ENCODE data around the gene HTT. TPM values are rescaled to one million over a fixed set of nuclear protein-coding genes. Genes with fewer than 3 reads are reported as not detected.
A peak's percentile ranks its signal among the peaks of the same experiment; 100 is the strongest.

HTT gene
- total and polyA plus RNA-seq, 9 donors: 16.5 to 29.6 (median 22.2) TPM

GRCh38 chr4:3263876-3264193 is 189.4 kb downstream of the HTT start:
- Histone ChIP-seq H3K9me3 (replicated peaks; ENCODE audit: control insufficient read depth, low read depth, low read length) (no peaks in the 10 kb centered on the region), H3K27me3 (ENCODE audit: control insufficient read depth, insufficient read depth, low read length) (no peaks in the 10 kb centered on the region), H3K4me3 (ENCODE audit: low read length) (no peak overlapping the region), H3K36me3 (ENCODE audit: control insufficient read depth, insufficient read depth, low read length) (no peaks in the 10 kb centered on the region), H3K27ac (ENCODE audit: low read length) (no peak overlapping the region), H3K4me1 (ENCODE audit: control insufficient read depth, insufficient read depth, low read length) (peaks cover 9% of the 10 kb centered on the region)
- no CpG with 5 or more reads among the region's 6 CpGs for WGBS (ENCODE audit: insufficient coverage)
- no peak for DNase-seq

DNA sequence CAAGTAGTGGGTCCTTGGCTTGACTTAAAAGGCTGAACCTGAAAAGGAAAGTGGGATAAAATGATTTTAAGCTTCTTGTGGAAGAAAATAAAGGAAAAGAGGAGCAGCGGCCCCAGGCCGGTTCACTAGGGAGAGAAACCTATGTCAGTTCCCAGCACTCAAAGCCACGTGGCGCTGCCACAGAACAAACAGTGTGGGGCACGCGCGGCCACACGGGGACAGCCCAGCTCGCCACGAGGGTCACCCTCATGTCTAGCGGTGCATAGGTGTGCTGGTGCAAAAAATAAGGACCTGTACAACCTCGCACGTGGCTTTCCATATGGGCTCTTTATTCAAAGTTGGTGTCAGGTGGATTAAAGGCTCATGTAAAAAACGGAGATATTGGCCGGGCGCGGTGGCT is 191.6 kb downstream of the HTT start:
- H3K27ac ChIP-seq (ENCODE audit: low read length): no peak overlapping the region
- 93% methylated on average over 15 of the region's 17 CpGs for WGBS (ENCODE audit: insufficient coverage)
- no peaks in the 10 kb centered on the region for H3K36me3 ChIP-seq (ENCODE audit: control insufficient read depth, insufficient read depth, low read length)
- no peak for DNase-seq
- no peak overlapping the region for H3K4me3 ChIP-seq (ENCODE audit: low read length)
- no peaks in the 10 kb centered on the region for H3K9me3 ChIP-seq (replicated peaks; ENCODE audit: control insufficient read depth, low read depth, low read length)
- no peaks in the 10 kb centered on the region for H3K27me3 ChIP-seq (ENCODE audit: control insufficient read depth, insufficient read depth, low read length)
- peaks cover 26% of the 10 kb centered on the region for H3K4me1 ChIP-seq (ENCODE audit: control insufficient read depth, insufficient read depth, low read length)

DNA sequence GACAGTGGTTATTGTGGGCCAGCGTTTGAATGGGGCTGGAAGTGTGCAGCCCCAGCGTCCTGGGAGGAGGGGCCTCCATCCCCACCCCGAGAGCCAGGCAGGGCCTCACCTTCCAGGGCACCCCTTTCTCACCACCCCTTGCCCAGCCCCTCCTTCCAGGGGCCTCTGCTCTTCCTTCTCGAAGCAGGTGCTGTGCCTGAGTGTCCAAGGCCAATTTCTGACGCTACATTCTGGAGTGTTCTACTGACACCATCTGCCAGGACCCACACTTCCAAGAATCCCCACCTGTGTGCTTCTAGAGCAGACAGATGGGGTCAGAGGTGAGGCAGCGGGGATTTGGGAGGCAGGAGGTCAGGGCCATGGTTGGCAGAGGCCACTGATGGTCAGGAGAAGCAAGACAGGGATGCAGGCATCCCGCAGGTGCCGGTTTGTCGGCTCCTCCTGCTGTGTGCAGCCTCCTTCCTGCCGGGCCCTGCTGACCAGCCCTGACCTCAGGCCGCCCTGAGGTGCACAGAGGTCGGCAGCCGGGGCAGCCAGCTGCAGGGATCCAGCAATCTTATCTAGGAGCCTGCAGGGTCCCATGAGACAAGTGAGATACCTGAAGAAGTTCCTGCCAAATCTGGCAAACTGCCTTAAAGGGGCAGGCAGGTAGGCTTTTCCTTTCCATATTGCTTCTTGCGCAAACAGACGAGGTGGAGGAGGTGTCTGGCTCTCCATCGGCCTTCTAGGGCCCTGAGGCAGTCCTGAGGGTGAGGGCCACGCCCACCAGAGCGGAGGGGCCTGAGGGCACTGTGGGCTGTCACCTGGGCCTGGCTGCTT is 193.3 kb downstream of the HTT start:
- WGBS (ENCODE audit: insufficient coverage): 44% methylated on average over 14 of the region's 18 CpGs

DNA sequence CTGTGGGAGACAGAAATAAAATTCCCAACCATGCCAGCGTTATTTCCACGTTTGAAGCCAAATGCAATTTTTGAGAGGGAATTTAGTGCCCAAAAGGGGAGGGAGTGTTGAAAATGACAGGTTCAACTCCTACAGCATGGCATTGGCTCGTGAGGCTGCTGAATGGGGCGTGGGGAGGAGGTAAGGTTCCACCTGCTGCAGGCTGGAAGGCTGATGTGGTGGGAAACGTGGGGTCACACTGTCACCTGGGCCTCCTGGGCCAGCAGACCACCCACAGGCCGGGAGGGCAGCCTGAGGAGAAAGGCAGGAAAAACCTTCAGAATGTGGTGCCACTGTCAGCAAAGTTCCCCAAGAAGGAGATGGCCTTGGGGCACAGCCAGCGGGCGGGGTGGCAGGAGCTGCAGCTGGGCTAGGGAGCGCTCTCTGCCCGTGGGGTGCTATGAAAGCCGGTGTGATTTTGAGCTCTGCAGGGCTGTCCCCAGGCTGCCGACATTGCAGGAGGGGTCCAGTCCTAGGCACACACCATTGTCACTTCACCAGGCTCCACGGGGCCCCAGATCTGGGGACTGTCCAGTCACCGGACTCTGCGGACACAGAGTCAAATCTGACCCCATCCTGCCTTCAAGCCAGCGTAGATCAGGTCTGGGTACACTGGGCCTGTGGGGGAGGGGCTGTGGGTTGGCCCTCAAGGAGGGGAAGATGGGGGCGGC is 194.1 kb downstream of the HTT start:
- Histone ChIP-seq H3K27me3 (ENCODE audit: control insufficient read depth, insufficient read depth, low read length) (no peaks in the 10 kb centered on the region), H3K9me3 (replicated peaks; ENCODE audit: control insufficient read depth, low read depth, low read length) (no peaks in the 10 kb centered on the region), H3K27ac (ENCODE audit: low read length) (no peak overlapping the region), H3K4me1 (ENCODE audit: control insufficient read depth, insufficient read depth, low read length) (peaks cover 26% of the 10 kb centered on the region), H3K36me3 (ENCODE audit: control insufficient read depth, insufficient read depth, low read length) (no peaks in the 10 kb centered on the region), H3K4me3 (ENCODE audit: low read length) (no peak overlapping the region)
- DNase-seq: no peak
- WGBS (ENCODE audit: insufficient coverage): 72% methylated on average over 14 of the region's 17 CpGs

More for the DNA sequence above, 193.3 kb downstream of the HTT start:
- no peak for DNase-seq
- no peaks in the 10 kb centered on the region for H3K36me3 ChIP-seq (ENCODE audit: control insufficient read depth, insufficient read depth, low read length)
- no peaks in the 10 kb centered on the region for H3K27me3 ChIP-seq (ENCODE audit: control insufficient read depth, insufficient read depth, low read length)
- H3K4me3 ChIP-seq (ENCODE audit: low read length): no peak overlapping the region
- peaks cover 26% of the 10 kb centered on the region for H3K4me1 ChIP-seq (ENCODE audit: control insufficient read depth, insufficient read depth, low read length)
- no peaks in the 10 kb centered on the region for H3K9me3 ChIP-seq (replicated peaks; ENCODE audit: control insufficient read depth, low read depth, low read length)
- H3K27ac ChIP-seq (ENCODE audit: low read length): no peak overlapping the region

GRCh38 chr4:3269105-3269927 is 194.8 kb downstream of the HTT start:
- Histone ChIP-seq H3K4me3 (ENCODE audit: low read length) (no peak overlapping the region), H3K27ac (ENCODE audit: low read length) (peak overlapping the region; percentile 80), H3K36me3 (ENCODE audit: control insufficient read depth, insufficient read depth, low read length) (no peaks in the 10 kb centered on the region), H3K9me3 (replicated peaks; ENCODE audit: control insufficient read depth, low read depth, low read length) (no peaks in the 10 kb centered on the region), H3K4me1 (ENCODE audit: control insufficient read depth, insufficient read depth, low read length) (peaks cover 26% of the 10 kb centered on the region), H3K27me3 (ENCODE audit: control insufficient read depth, insufficient read depth, low read length) (no peaks in the 10 kb centered on the region)
- DNase-seq: peak; percentile 45
- 72% methylated on average over 23 of the region's 25 CpGs for WGBS (ENCODE audit: insufficient coverage)

GRCh38 chr4:3269991-3270611 is 195.6 kb downstream of the HTT start:
- no peaks in the 10 kb centered on the region for H3K9me3 ChIP-seq (replicated peaks; ENCODE audit: control insufficient read depth, low read depth, low read length)
- peaks cover 26% of the 10 kb centered on the region for H3K4me1 ChIP-seq (ENCODE audit: control insufficient read depth, insufficient read depth, low read length)
- peak overlapping the region; percentile 80 for H3K27ac ChIP-seq (ENCODE audit: low read length)
- H3K27me3 ChIP-seq (ENCODE audit: control insufficient read depth, insufficient read depth, low read length): no peaks in the 10 kb centered on the region
- 57% methylated on average over 9 of the region's 17 CpGs for WGBS (ENCODE audit: insufficient coverage)
- H3K36me3 ChIP-seq (ENCODE audit: control insufficient read depth, insufficient read depth, low read length): no peaks in the 10 kb centered on the region
- no peak overlapping the region for H3K4me3 ChIP-seq (ENCODE audit: low read length)
- peak; percentile 67 for DNase-seq

GRCh38 chr4:3271131-3271530 is 196.7 kb downstream of the HTT start:
- DNase-seq: no peak
- Histone ChIP-seq H3K27ac (ENCODE audit: low read length) (no peak overlapping the region), H3K4me1 (ENCODE audit: control insufficient read depth, insufficient read depth, low read length) (peaks cover 26% of the 10 kb centered on the region), H3K9me3 (replicated peaks; ENCODE audit: control insufficient read depth, low read depth, low read length) (no peaks in the 10 kb centered on the region), H3K4me3 (ENCODE audit: low read length) (no peak overlapping the region), H3K27me3 (ENCODE audit: control insufficient read depth, insufficient read depth, low read length) (no peaks in the 10 kb centered on the region), H3K36me3 (ENCODE audit: control insufficient read depth, insufficient read depth, low read length) (no peaks in the 10 kb centered on the region)
- WGBS (ENCODE audit: insufficient coverage): 76% methylated on average over 11 of the region's 14 CpGs

DNA sequence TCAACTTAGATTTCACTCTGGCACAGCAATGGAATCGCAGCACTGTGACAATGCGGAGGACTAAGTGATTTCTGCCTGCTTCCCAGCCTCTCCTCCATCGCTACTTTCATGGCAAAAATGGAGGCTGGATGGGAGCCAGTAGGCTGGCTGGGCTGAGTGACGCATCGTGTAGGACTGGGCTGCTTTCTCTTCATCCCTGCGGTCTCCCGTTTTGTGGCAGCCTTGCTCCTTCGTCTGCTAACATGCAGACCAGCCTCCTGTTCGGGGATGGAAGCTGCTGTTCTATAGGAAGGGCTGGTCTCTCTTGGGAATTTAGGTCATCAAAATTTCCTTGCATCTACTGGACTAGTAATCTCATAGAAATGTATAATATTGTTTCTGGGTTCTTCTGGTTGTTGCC is 202.5 kb downstream of the HTT start:
- no peak overlapping the region for H3K27ac ChIP-seq (ENCODE audit: low read length)
- H3K36me3 ChIP-seq (ENCODE audit: control insufficient read depth, insufficient read depth, low read length): no peaks in the 10 kb centered on the region
- no peak for DNase-seq
- peaks cover 7% of the 10 kb centered on the region for H3K9me3 ChIP-seq (replicated peaks; ENCODE audit: control insufficient read depth, low read depth, low read length)
- peaks cover 2% of the 10 kb centered on the region for H3K27me3 ChIP-seq (ENCODE audit: control insufficient read depth, insufficient read depth, low read length)
- WGBS (ENCODE audit: insufficient coverage): 75% methylated on average over 7 of the region's 9 CpGs
- H3K4me1 ChIP-seq (ENCODE audit: control insufficient read depth, insufficient read depth, low read length): no peaks in the 10 kb centered on the region
- H3K4me3 ChIP-seq (ENCODE audit: low read length): no peak overlapping the region

DNA sequence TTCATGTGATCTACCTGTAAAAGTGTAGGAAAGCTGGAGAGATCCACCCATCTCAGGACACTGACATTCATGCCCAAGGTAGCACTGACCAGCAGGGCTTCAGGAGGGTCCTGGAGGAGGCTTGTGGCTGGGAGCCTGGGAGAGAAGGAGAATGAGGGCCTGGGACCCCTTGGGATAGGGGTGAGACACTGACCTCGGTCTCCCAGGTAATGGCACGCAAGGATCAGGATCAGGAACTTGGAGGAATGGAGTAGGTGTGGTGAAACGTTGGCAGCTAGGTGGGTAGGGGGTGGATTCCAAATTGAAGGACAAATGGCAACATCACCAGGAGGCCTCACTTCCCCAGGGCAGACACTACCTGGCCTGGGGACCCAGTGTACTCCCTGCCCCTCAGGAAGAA is 206.0 kb downstream of the HTT start:
- Histone ChIP-seq H3K9me3 (replicated peaks; ENCODE audit: control insufficient read depth, low read depth, low read length) (peaks cover 7% of the 10 kb centered on the region), H3K4me3 (ENCODE audit: low read length) (no peak overlapping the region), H3K4me1 (ENCODE audit: control insufficient read depth, insufficient read depth, low read length) (no peaks in the 10 kb centered on the region), H3K27me3 (ENCODE audit: control insufficient read depth, insufficient read depth, low read length) (peaks cover 2% of the 10 kb centered on the region), H3K27ac (ENCODE audit: low read length) (no peak overlapping the region), H3K36me3 (ENCODE audit: control insufficient read depth, insufficient read depth, low read length) (no peaks in the 10 kb centered on the region)
- WGBS (ENCODE audit: insufficient coverage): 78% methylated on average over 3 of the region's 3 CpGs
- DNase-seq: no peak

- Histone ChIP-seq H3K4me1 (ENCODE audit: control insufficient read depth, insufficient read depth, low read length) (peaks cover 19% of the 10 kb centered on the region), H3K36me3 (ENCODE audit: control insufficient read depth, insufficient read depth, low read length) (no peaks in the 10 kb centered on the region), H3K27me3 (ENCODE audit: control insufficient read depth, insufficient read depth, low read length) (peaks cover 21% of the 10 kb centered on the region), H3K27ac (ENCODE audit: low read length) (no peak overlapping the region), H3K4me3 (ENCODE audit: low read length) (no peak overlapping the region), H3K9me3 (replicated peaks; ENCODE audit: control insufficient read depth, low read depth, low read length) (peaks cover 7% of the 10 kb centered on the region)
- no peak for DNase-seq
- WGBS (ENCODE audit: insufficient coverage): 78% methylated on average over 4 of the region's 6 CpGs
Observed at GRCh38 chr4:3283483-3283882, 209.0 kb downstream of the HTT start.
